HG03175 (cell line): ENCODE measurements around the gene NEFH.

ENCODE experiments used
- ATAC-seq: cut with Tn5 transposase; IDR thresholded peaks from one replicate; pipeline ENCODE4 v1.9.1; 2021; ENCODE audit warnings: mild to moderate bottlenecking, moderate library complexity; ENCODE audit not compliant: unreplicated experiment

Gene NEFH

DNA sequence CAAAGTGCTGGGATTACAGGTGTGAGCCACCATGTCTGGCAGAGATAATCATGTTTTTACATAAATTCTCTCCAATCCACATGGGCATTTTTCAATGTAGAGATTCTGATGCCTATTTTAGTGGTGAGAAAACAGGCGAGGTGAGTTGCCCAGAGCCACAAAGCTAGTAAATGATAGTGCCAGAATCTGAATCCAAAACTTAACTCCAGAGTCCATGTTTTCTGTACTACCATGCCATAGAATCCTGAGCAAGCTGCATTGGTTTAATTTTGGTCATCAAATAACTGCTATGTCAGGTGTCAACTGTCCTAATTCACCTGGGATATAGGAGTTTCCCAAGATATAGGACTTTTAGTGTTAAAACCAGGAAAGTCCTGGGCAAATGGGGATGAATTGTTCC lies 13.6 kb downstream of the NEFH start:
- no peak for ATAC-seq

DNA sequence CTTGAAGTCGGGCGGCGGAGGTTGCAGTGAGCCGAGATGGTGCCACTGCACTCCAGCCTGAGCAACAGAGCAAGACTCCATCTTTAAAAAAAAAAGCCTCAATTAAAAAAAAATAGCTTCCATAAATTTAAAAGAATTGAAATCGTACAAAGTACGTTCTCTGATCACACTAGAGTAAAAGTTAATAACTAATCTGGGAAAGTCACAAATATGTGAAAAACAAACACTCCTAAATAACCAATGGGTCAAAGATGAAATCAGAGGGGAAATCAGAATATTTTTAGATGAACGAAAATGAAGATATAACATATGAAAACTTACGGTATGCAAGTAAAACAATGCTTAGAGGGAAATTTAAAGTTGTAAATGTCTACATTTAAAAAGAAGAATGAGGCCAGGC lies 19.8 kb downstream of the NEFH start:
- no peak for ATAC-seq

DNA sequence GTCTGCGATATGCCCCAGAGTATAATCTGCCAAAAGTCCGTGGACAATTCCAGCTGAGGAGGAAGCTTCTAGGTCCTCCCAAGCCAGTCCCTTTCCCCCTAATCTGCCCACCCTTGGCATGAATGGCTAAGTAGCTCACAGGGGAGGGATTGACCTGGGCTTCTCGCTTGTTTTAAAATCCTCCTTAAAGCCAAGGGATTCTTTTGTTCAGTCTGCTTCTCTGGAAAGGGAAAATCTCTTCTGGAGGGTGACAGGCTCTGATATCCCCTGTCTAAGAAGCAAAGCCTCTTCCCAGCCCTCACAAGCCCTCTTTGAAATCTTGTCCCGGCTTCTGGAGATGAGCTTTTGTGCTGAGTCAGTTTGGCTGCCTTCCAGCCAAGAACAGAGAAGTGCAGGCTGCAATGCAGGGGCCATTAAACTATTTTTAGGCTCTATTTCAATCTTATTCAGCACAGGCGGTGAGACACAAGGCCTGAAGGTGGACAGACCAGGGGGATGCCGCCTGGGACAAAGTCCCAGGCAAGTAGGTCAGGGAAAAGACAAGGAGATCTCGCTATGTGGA lies 23.9 kb downstream of the NEFH start:
- no peak for ATAC-seq

DNA sequence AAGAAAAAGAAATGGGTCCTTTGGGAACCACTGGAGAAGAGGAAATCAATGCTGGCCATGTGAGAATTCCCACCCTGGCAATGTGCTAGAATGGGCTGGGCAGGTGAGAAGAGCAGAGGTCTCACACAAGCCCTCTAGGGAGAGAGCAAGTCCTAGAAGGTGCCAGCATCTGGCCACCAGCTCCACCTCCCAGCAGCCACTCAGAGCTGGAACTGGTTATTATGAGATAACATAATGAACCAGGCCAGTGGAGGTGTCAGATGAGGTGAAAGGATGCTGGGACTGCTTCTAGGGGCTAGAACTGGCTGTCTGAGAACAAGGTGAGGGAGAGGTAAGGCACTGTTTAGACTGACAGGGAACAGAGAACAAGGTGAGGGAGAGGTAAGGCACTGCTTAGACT lies 29.3 kb downstream of the NEFH start:
- no peak for ATAC-seq

DNA sequence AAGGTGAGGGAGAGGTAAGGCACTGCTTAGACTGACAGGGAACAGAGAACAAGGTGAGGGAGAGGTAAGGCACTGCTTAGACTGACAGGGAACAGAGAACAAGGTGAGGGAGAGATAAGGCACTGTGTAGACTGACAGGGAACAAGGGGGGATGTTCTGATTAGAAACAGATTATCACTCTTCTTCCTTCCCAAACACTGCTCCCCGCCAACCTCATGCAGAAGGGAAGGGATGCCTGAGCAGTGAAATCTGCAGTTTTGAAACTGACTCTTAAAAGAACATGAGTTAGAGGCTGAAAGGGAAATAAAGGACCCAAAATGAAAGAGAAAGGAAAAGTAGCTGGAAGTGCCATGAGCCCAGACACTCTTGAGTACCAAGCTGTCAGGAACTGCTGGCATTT lies 29.8 kb downstream of the NEFH start:
- ATAC-seq: no peak

DNA sequence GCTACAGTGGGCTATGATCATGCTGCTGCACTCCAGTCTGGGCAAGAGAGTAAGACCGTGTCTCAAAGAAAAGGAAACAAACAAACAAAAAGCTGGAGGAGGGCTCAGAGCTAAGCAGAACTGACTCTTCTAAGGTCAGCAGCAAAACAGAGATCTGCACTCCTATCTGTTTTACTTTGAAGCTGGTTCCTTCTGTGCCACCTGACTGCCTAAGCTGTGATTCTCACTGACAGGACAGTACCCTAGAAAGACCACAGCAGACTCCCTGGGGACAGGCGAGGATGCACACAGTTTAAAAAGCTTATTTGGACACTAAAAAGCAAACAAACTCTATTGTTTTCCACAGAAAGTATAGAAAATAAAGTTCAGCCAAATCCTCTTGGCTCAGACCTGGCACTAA lies 30.5 kb downstream of the NEFH start:
- no peak for ATAC-seq

DNA sequence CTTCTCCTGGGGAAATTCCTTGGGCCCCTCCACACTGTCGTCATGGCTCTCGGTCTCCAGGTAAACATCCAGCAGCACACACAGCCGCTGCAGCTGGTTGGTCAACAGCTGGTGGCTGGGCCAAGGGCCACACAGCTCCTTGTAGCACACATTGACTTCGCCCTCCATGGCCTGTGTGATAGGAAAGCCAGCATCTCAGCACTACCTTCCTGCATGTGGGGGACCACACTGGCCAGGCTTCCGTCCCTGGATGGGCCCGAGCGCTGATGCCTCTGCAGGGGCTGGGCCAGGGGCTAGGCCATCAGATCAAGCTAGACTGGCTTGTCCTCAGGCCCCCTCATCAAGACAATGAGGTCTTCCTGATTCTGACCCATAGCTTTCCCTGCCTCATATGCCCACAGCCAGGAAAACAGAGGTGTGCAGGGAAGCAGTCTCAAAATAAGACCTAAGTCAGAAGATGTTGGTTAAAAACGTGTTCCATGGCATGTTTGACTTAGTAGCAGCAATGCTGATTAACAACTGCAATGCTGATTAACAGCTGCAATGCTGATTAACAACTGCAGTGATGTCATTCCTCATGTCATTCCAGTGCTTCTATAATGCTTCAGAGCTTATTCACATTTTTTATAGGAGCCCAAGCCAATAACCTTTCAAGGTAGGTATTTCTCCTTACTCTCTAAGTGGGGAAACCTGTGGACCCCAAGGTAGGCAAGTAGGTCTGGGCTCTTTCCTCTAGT lies 31.3 kb downstream of the NEFH start:
- no peak for ATAC-seq

DNA sequence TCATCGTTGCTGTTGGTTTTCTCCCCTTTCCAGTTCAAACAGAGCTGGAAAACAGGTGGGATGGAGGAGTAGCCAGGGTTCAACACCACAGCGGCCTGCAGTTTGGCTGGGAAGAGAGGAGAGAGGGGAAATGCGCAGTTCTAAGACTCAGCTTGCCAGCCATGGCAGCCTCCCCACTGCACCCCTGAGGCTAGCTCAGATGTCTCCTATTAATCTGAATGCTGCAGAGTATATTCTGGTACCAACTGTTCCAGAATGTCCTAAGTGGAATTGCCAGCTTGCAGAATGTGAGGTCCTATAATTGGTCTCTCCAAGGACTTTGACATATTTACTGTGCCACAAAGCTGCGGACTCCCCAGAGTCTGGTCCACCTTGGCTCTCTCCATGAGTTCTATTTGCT lies 32.0 kb downstream of the NEFH start:
- ATAC-seq: no peak

DNA sequence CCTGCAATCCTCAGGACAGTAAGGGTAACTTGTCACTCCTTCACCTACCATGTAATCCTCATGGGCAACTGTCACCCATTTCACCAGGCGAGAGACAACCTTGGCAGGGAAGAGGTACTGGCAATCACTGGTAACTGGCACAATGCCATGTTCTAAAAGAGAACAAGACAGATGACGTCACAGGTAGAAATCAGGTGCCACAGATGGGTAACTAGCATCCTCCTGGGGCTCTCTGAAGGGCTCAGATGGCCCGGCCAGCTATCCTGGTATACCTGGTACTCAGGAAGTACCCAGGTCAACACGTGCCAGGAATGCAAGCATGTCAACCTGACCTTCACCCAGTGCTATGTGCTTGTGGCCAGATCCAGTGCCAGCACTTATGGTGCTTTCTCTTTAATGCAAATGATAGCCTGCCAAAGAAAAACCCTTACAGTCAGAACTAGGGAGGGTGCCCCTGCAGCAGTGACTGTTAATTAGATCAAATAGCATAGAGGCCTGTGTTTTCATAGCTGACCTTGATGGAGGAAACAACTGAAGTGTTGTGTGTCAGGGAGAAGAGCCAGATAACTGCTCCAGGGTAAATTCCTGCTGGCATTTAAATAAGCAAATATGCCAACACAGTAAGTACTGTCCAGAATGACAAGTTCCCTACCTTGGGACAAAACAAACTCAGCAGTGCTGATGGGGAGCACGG lies 37.3 kb downstream of the NEFH start:
- ATAC-seq: no peak

DNA sequence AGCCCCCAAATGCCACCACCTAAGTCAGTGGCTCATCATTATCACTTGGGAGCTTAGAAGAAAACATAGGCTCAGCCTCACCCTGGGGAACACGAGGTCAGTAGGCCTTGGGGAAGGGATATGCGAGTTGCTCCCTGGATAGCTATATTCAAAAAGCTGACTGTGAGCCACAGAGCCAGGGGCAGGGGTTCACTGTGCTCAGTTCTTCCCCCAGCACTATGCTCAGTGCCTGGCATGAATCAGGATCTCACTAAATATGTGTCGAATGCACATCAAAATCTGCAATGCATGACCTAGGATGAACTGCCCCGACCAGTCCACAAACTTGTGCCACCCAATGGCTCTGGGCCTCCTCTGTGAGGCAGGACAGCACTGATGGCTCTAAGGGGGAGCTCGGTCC lies 38.4 kb downstream of the NEFH start:
- no peak for ATAC-seq

DNA sequence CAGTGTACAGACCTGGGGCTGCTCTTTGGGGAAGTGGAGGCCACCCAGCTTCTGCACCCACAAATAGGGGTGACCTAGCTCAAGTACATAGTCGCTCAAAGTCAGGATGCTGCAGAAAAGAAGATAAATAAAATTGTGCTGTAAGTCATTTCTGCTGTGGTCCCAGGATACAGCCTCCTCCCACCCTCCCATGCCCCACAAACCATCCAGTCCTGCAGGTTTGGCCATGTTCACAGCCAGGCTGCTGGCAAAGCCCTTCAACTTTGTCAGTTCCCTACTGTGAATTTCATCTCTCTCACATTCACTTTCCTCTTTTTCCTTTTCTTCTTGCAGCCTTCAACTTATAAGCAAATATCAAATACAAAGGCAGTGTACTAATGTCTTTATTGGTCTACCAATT lies 40.0 kb downstream of the NEFH start:
- ATAC-seq: no peak

DNA sequence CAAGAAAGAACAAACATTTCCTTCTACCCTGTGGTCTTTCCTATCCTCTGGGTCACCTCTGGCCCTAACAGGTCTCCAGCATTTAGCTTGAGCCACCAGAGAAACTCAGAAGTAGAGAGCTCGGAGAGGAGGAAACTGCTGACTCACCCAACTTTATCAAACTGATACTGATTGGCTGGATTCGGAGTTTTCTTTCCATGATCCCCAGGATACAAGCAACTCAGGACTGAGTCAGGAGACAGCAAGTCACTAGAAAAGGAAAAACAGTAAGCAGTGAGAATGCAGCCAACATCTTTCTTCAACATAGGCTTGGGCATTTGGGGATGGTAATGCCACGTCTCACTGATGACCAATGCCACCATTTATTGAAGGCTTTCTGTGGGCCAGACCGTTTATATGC lies 40.8 kb downstream of the NEFH start:
- no peak for ATAC-seq

DNA sequence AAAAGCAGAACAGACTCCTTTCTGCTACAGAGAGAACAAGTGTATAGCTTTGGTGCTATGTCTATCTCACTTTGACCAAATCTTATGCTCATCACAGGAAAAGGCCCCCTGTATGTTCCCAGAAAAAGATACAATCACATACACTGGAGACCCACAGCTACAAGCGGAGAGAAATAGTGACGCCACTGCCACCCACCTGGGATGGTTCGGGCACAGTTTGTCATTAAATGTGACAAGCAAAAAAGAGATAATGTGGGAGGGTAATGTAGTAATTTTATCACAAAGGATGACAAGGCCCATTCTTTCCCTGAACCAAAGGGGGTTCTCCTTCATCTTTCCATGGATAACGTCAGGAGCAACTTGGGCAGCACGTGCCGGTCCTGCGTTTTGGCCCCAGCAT lies 41.5 kb downstream of the NEFH start:
- ATAC-seq: no peak

DNA sequence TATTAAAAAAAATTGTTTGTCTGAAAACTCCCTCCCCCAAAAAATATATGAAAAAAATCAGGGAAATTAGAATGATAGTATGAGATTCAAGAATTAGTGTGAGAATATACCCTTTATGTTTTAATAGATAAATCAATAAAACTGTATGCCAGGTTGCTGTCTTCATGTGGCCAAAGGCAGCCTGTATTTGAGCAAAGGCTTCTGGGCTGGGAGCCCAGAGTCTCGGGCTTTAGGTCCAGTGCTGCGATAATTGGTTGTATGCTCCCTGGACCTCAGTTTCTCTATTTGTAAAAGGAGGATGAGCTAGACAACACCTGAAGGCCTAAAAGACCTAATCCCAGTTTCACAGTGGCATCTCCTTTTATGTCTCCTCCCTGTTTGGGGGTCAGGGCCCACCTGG lies 43.7 kb downstream of the NEFH start:
- no peak for ATAC-seq

DNA sequence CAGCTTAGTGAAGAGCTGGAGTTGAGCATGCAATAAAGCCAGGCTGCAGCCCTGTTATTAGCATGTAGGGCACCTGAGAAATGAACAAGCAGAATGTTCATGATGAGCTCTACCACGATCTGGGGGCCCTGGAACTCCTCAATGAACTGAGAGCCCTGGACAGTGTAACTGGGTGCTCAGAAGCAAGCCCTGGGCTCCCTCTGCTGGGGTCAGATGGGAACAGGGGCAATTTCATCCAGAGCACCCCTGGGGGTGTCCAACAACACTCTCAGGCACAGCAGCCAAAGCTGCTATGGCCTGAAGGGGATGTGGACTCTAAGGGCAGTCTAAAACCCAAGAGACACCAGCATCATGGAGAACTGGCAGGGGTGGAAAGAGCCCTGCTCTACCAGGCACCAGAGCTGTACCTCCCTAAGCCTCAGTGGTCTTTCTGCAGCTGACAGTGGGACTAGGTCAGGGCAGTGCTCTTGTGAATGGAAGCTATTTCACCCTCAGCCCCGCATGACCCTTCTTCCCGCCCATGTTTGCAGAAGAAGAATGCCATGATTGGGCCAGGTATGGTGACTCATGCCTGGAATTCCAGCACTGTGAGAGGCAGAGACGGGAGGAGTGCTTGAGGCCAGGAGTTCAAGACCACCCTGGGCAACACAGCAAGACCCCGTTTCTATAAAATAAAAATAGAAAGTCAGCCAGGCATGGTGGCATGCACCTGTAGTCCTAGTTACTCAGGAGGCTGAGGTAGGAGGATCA lies 44.6 kb downstream of the NEFH start:
- ATAC-seq: no peak

DNA sequence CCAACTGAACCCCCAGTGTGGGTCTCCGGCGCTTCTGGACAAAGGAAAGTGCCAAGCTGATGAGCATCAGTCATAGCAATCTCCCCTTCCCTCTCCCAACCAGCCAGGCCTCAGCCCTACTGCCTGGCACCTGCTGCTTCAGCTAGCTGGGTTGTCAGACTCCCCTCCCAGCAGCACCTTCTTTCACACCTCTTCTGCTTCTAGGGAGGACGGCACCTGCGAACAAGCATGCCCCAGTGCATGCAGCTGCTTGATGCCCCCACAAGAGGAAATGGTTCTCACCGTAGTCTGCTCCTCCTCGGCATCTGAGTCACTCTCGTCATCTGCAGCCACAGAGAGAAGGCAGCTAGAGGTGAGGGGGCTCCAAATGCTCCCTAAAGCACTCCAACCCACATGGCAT lies 48.1 kb downstream of the NEFH start:
- ATAC-seq: no peak

DNA sequence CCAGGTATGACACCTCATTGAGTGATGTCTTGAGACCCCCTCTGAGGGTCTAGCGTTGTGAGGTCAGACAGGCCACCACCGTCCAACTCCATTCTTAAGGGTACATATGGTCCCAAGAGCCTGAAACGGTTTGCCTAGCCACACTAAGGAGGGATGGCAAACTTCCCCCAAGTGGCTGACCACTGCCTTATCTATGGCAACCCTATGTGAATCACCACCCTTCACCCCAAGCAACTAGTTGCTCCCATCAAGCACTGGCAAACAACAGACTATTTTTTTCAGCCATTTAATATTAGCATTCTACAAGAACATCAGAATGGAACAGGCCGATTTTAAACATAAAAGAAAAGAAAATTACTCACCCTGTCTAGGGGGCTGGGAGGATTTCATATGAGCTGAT lies 50.7 kb downstream of the NEFH start:
- ATAC-seq: no peak

DNA sequence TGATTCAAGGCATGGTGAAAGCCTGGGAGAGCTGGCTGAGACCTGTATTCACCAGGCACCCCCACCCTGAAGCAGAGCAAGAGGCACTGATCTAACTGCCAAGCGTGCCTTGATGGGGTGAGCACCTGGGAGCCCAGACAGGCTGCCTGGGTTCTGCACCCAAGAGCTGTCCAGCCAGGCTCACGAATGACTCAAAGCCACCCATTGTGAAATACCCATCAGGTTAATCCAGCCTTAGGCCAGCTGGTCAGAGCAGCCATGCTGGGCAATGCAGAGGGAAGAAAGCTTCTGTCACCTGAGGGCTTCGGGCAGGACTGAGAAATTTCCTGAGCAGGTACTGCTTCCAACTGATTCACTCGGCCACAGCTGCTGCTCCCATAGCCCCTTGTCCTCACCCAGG lies 51.4 kb downstream of the NEFH start:
- ATAC-seq: no peak

DNA sequence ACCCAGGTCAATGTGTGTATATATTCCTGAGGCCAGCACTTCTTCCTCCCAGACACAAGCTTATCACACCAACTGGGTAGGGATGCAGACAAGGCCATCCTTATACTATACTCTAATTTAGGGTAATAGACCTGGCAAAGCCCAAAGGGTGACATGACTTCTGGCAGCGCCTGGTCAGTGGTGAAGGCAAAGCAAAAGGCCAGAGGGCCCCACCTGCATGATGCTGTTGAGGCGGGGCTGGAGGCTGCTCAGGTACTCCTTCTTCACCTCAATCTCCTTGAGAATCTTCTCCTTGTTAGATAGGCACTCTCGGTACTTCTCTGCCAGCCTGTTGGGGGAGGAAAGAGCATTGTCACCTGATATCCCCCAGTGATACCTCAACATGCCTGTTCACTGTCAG lies 56.4 kb downstream of the NEFH start:
- ATAC-seq: no peak

DNA sequence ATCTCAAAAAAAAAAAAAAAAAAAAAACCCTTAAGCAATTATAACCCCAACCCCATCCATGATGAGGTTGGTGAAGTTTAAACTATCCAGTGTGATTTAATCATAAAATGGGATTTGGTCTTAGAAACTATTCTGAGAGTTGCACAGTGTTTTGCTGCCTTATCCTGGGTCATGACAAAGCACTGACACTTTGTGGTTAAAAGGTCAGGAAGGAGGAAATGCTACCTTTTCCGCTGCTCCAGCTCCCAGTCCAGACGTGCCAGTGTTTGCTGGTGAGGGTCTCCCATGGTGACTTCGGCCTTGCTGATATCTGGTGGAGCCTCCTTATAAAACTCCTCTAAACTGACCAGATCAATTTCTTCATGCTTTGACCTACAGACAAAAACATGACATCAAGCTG lies 59.1 kb downstream of the NEFH start:
- no peak for ATAC-seq
